ENCODE measurements around the gene PEX14. TPM values are rescaled to one million over a fixed set of nuclear protein-coding genes. Genes with fewer than 3 reads are reported as not detected.

Gene PEX14
- total and polyA plus RNA-seq, 2 experiments from 2014 or later = 17.6 to 19.6 TPM

DNA sequence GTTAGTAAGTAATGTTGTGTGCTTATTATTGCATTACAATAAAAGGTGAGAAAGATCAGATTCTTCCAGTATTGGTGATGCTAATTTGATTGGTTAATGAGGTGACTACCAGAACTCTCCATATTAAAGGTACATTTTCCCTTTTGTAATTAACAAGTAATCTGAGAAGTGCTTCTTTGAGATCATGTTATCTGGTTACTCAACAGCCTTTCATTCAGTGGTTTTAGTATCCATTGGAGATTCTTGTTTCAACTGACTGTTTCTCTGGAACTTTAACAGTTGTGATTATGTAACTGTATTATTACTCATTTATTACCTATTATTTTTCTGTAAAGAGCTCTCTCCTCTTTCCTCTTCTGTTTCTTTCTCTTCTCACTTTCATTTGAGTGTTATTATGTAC, 86.7 kb downstream of the PEX14 start:
- H3K79me2 ChIP-seq (replicated peaks; ENCODE audit: insufficient read depth) = no peaks in the 10 kb centered on the region
- no peaks in the 10 kb centered on the region for H3K27me3 ChIP-seq (ENCODE audit: insufficient read depth)
- peak overlapping the region; percentile 6; the same call in 1 of the 2 replicates for H3K4me2 ChIP-seq
- H4K20me1 ChIP-seq (replicated peaks; ENCODE audit: insufficient read depth) = no peaks in the 10 kb centered on the region
- no peak overlapping the region for H3K4me3 ChIP-seq
- ATAC-seq = no peak
- TF ChIP-seq ZNF114 (CRISPR knock-in tag; IDR thresholded peaks at IDR 0.05) (no peak), CREB1 (CRISPR knock-in tag; IDR thresholded peaks at IDR 0.05; ENCODE audit: low read depth) (no peak), ZNF462 (CRISPR knock-in tag; IDR thresholded peaks at IDR 0.05) (no peak), STAT1 (IDR thresholded peaks at IDR 0.05; ENCODE audit: unreplicated experiment) (no peak), ZNF331 (CRISPR knock-in tag; IDR thresholded peaks at IDR 0.05; ENCODE audit: low read depth) (no peak), ETS1 (IDR thresholded peaks at IDR 0.05) (no peak), NANOG (IDR thresholded peaks at IDR 0.05; ENCODE audit: borderline replicate concordance) (no peak), REST (IDR thresholded peaks at IDR 0.05; ENCODE audit: unreplicated experiment) (no peak), JUNB (IDR thresholded peaks at IDR 0.05; ENCODE audit: unreplicated experiment) (no peak), EZH2 (IDR thresholded peaks at IDR 0.05; ENCODE audit: low read depth, unreplicated experiment) (no peak), EZH2phosphoT487 (IDR thresholded peaks at IDR 0.05; ENCODE audit: unreplicated experiment) (no peak), POLR2AphosphoS5 (IDR thresholded peaks at IDR 0.05; ENCODE audit: low read depth) (no peak)
- TF ChIP-seq, protein P1, sequence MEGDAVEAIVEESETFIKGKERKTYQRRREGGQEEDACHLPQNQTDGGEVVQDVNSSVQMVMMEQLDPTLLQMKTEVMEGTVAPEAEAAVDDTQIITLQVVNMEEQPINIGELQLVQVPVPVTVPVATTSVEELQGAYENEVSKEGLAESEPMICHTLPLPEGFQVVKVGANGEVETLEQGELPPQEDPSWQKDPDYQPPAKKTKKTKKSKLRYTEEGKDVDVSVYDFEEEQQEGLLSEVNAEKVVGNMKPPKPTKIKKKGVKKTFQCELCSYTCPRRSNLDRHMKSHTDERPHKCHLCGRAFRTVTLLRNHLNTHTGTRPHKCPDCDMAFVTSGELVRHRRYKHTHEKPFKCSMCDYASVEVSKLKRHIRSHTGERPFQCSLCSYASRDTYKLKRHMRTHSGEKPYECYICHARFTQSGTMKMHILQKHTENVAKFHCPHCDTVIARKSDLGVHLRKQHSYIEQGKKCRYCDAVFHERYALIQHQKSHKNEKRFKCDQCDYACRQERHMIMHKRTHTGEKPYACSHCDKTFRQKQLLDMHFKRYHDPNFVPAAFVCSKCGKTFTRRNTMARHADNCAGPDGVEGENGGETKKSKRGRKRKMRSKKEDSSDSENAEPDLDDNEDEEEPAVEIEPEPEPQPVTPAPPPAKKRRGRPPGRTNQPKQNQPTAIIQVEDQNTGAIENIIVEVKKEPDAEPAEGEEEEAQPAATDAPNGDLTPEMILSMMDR (conservative IDR thresholded peaks at IDR 0.05; ENCODE audit: low read depth in 2 of 2) = no peak
- peaks cover 5% of the 10 kb centered on the region for H3K27me3 Mint-ChIP-seq (ENCODE audit: insufficient read depth, low read depth, poor library complexity)
- H3K4me1 ChIP-seq (ENCODE audit: insufficient read depth) = peaks cover 15% of the 10 kb centered on the region
- no peaks in the 10 kb centered on the region for H3K36me3 ChIP-seq (ENCODE audit: insufficient read depth)
- no peak overlapping the region for H3K27ac ChIP-seq (ENCODE audit: low read depth)
- no peaks in the 10 kb centered on the region; the same call in 1 of the 2 replicates for H3F3A ChIP-seq (replicated peaks; ENCODE audit: low read depth)
- no peak overlapping the region for H3K27ac Mint-ChIP-seq
- H3K4me3 Mint-ChIP-seq = no peak overlapping the region
- H2AFZ ChIP-seq = no peak overlapping the region
- no peaks in the 10 kb centered on the region for H3K9me2 ChIP-seq (ENCODE audit: insufficient read depth)
- peaks cover 9% of the 10 kb centered on the region for H3K9me3 Mint-ChIP-seq
- no peak for DNase-seq (ENCODE audit: low spot score)
- H3K4me1 Mint-ChIP-seq = peaks cover 16% of the 10 kb centered on the region
- peaks cover 14% of the 10 kb centered on the region for H3K36me3 Mint-ChIP-seq (ENCODE audit: low read depth)

Data from GM23338 (cell line).